WTC11 (cell line): ENCODE measurements around the gene LAMA5.

ENCODE experiments used
- CTCF ChIP-seq: fragments of 200-600 bp; IDR thresholded peaks from 2 replicates; pipeline ENCODE4 v1.8.0; 2022; ENCODE audit warnings: antibody characterized with exemption
- IRF1 ChIP-seq: sonication (generic); formaldehyde crosslinking; IDR thresholded peaks from 2 replicates; pipeline ENCODE4 v1.8.0; 2023; ENCODE audit warnings: missing genetic modification reagents
- TP53 ChIP-seq: sonication (generic); formaldehyde crosslinking; IDR thresholded peaks from 2 replicates; pipeline ENCODE4 v1.8.1; 2023; ENCODE audit warnings: mild to moderate bottlenecking, missing genetic modification reagents

- TF ChIP-seq IRF1 (CRISPR knock-in tag) (no peak), CTCF (no peak), TP53 (CRISPR knock-in tag) (no peak)
These were observed 84.1 kb downstream of the LAMA5 start for GRCh38 chr20:62282877-62283503.
